Renal pelvis (tissue), 4 donors: ENCODE measurements around the gene FRAS1. TPM values are rescaled to one million over a fixed set of nuclear protein-coding genes. Genes with fewer than 3 reads are reported as not detected.
"Not testable (repeated sequence)": the region's sequence is repeated elsewhere in the genome, so short reads cannot be mapped to it uniquely, and the experiment has no call there.

Experiments
- DNase-seq: peaks from one replicate; pipeline ENCODE4 v3.0.0-alpha.2; 2013
- polyA plus RNA-seq, 3 donors: library from polyadenylated mRNA; unstranded; fragments of 120-200 nt; gene quantifications; one replicate each; pipeline ENCODE4 v1.2.1, GENCODE V29; 2013; ENCODE audit not compliant: insufficient read length in 3 of 3

The FRAS1 gene
- polyA plus RNA-seq, 3 donors = 84.7 to 103 (median 102) TPM

GRCh38 chr4:78496021-78496643, 439.0 kb downstream of the FRAS1 start:
- no peak for DNase-seq

DNA sequence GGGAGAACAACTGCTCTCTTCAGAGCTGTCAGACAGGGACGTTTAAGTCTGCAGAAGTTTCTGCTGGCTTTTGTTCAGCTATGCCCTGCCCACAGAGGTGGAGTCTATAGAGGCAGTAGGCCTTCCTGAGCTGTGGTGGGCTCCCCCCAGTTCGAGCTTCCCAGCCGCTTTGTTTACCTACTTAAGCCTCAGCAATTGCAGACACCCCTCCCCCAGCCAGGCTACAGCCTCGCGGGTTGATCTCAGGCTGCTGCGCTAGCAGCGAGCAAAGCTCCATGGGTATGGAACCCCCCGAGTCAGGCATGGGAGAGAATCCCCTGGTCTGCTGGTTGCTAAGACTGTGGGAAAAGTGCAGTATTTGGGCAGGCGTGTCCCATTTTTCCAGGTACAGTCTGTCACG, 449.1 kb downstream of the FRAS1 start:
- DNase-seq = not testable (repeated sequence)

- no peak for DNase-seq
Observed at GRCh38 chr4:78509043-78509442, 451.9 kb downstream of the FRAS1 start.

DNA sequence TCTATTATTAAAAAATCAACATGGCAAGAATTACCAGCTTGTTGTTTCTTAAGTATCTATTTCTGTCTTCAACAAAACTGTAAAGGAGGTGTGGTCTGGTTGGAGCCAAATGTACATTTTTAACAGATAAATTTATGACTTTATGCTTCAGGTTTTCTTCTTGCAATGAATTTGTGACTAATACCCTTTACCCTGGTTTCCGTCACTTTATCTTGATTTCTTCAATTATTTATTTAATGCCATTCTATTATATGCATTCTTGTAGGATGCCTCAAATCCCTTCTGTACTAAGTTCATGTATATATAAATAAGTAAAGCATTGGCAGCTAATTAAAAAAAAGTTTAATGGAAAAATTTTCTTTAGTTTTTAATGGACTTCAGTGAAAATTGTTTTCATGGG, 453.0 kb downstream of the FRAS1 start:
- no peak for DNase-seq

DNA sequence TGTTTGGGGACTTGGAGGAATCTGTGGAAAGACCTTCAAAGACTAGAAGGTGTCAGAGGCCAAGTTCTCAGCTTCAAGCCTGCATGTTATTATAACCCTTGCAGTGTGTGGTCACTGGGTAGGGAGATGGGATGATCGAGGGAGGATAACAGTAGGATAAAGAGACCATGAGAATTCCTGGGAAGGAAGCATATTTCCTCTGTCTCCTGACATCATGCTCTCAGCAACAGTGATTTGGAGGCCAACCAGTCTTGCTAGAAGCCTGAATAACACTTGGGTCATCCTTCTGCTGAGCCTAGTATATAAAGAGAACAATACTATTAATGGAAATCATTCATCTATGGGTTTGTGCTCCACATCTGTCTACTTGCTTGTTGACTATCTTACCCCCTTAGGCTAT, 453.6 kb downstream of the FRAS1 start:
- no peak for DNase-seq

GRCh38 chr4:78512357-78512920, 455.3 kb downstream of the FRAS1 start:
- DNase-seq = no peak

GRCh38 chr4:78513411-78513975, 456.4 kb downstream of the FRAS1 start:
- DNase-seq = no peak

GRCh38 chr4:78517050-78517652, 460.0 kb downstream of the FRAS1 start:
- no peak for DNase-seq

GRCh38 chr4:78518561-78518960, 461.4 kb downstream of the FRAS1 start:
- DNase-seq = no peak

DNA sequence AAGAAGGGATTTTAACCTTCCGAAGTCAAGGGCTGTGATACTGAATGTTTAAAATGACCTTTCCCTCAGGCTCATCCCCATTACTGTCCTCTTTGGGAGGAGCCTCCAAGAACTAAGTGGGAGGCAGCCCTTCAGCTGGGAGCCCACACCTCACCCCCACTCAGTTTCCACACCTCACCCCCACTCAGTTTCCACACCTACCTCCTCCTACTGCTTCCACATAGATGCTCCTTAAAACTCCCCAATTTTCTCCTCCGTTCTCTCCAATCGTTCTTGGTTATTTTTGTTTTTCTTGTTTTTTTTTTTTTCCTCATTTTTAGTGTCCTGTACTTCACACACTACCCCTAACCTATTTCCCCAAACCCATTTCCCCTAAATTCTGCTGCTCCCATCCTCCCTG, 462.8 kb downstream of the FRAS1 start:
- DNase-seq = no peak

- no peak for DNase-seq
Observed at GRCh38 chr4:78520808-78521226, 463.7 kb downstream of the FRAS1 start.

- no peak for DNase-seq
Observed at GRCh38 chr4:78524009-78524408, 466.9 kb downstream of the FRAS1 start.

DNA sequence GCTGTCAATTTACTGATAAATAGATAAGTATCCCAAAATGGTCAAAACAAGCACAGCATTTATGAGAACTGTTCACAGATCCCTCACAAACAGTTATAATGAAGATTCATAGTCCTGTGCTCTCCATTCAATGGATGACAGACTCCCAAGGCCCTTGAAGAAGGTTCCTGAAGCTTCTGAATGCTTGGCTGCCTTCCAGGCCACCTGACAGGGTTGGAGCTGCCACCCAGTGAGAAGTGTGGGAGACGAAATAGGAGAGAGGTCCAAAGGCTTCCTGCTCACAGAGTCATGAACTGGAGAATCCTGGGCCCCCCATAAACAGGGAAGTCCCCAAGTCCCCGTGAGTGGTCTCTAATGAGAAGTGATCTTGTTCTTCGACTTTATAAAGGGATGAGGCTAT, 468.4 kb downstream of the FRAS1 start:
- DNase-seq = no peak

GRCh38 chr4:78527103-78527502, 470.0 kb downstream of the FRAS1 start:
- DNase-seq = no peak

- DNase-seq = no peak
Observed at GRCh38 chr4:78527555-78527954, 470.4 kb downstream of the FRAS1 start.

- DNase-seq = no peak
Observed at GRCh38 chr4:78528327-78528726, 471.2 kb downstream of the FRAS1 start.

DNA sequence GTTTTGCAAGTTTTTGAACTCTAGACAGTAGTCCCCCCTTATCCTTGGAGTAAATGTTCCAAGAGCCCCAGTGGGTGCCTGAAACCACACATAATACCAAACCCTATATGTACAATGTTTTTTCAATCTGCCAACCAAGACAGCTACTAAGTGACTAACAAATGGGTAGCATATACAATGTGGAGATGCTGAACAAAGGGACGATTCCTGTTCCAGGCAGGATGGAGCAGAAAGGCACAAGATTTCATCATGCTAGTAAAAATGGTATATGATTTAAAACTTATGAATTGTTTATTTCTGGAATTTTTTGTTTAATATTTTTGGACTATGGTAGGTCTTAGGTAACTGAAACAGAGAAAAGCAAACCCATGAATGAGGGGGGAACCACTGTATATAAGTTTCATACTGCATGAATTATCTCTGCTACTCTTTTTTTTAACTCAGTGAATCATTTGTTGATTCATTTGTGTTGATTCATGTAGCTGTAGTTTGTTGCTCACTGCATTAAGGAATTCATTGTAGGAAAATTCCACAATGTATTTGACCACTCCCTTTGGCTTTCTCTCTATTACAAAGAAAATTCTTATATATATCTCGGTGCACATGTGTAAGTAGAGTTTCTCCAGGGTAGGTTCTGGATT, 472.6 kb downstream of the FRAS1 start:
- no peak for DNase-seq

- DNase-seq = no peak
Observed at GRCh38 chr4:78532046-78532445, 474.9 kb downstream of the FRAS1 start.

DNA sequence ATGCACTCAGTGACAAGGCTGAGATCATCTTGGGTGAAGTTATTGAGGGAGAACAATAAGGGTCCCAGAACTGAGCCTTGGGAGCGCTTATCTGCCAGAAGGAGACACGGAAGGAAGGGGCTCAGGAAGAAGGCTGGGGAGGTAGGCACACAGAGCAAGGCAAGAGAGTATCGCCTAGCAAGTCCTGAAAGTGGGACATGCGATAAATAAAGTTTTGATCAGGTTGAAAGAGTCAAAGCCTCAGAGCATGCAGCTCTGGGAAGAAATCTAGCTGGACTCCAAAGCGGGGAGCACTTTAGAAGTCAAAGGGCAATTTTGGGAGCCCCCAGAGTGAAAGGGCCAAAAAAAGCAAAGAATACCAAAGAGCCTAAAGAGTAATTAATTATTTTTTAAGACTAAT, 476.7 kb downstream of the FRAS1 start:
- DNase-seq = no peak

DNA sequence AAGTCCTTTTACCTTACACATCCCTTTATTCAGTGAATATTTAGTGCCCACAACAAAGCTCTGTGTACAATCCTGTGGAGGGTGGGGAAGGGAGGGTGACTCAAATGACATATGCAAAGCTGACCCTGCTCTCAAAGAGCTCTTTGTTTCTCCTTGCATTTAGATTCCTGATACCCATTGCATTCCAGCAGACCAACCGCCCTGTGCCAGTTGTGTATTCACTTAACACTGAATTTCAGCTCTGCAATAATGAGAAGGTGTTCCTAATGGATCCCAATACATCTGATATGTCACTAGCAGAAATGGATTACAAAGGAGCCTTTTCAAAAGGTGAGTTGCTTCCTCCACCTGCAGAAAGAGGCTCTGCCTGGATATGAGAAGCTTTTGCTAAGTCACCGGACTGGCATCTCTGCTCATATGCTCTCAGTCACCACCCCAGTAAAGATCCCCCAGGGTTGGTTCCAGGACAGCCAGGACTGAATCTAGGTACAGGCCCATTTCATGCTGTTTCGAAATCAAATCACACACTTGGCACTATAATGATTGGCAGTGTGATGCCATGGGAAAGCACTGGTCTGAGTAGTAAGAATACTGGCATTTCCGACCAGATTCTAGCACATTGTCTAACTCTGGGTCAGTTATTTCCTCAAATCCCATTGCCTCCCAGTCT, 477.3 kb downstream of the FRAS1 start:
- no peak for DNase-seq

- no peak for DNase-seq
Observed at GRCh38 chr4:78542373-78542772, 485.2 kb downstream of the FRAS1 start.

GRCh38 chr4:78543424-78544125, 486.5 kb downstream of the FRAS1 start:
- DNase-seq = no peak
